Measurements from ENCODE around the gene LDLRAD4.
A peak's percentile ranks its signal among the peaks of the same experiment; 100 is the strongest.

The LDLRAD4 gene

DNA sequence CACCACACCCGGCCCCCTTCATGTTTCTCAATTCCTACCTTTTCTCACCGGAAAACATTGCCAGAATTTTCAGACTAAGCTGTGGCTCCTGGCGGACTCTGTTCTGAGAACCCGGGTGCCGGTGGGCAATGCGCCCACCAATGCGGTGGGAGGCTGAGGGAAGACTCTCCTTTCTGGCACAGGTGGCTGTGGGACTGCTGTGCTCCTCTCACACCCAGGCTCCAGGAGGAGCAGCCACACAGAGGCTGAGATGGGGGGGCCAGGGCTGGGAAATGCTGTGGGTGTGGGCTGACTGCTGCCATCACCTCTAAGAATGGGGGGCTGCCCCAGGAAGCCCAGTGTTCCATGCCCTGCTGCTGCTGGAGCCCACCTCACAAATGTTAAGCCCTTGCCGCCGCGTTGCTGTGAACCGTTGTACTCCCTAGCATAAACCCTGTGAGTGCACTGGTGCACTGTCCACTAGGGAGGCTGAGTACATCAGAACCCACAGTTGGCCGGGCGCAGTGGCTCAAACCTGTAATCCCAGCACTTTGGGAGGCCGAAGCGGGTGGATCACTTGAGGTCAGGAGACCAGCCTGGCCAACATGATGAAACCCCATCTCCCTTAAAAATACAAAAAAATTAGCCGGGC, 152.6 kb downstream of the LDLRAD4 start:
- DNase-seq = no peak
- Mint-ChIP-seq H3K9me3 (no peaks in the 10 kb centered on the region), H3K27me3 (no peaks in the 10 kb centered on the region), H3K4me3 (no peak overlapping the region), H3K4me1 (peaks cover 62% of the 10 kb centered on the region), H3K36me3 (no peaks in the 10 kb centered on the region), H3K27ac (no peak overlapping the region)
- CTCF ChIA-PET = no interaction called here

- Mint-ChIP-seq H3K9me3 (no peaks in the 10 kb centered on the region), H3K27me3 (no peaks in the 10 kb centered on the region), H3K36me3 (no peaks in the 10 kb centered on the region), H3K27ac (peak overlapping the region; percentile 47), H3K4me1 (peaks cover 69% of the 10 kb centered on the region), H3K4me3 (no peak overlapping the region)
- peak; percentile 36 for DNase-seq
- CTCF ChIA-PET = interaction anchor here (0.6 kb wide), 1 partner anchor 946 kb away, joined by 3 read pairs; no protein-coding TSS in a partner anchor
Observed at GRCh38 chr18:13371689-13372418, 153.3 kb downstream of the LDLRAD4 start.

GRCh38 chr18:13372531-13372951, 154.0 kb downstream of the LDLRAD4 start:
- no peak for DNase-seq
- CTCF ChIA-PET = interaction anchor here (0.6 kb wide), 1 partner anchor 946 kb away, joined by 3 read pairs; no protein-coding TSS in a partner anchor
- peak overlapping the region; percentile 46 for H3K27ac Mint-ChIP-seq
- no peaks in the 10 kb centered on the region for H3K27me3 Mint-ChIP-seq
- no peak overlapping the region for H3K4me3 Mint-ChIP-seq
- H3K36me3 Mint-ChIP-seq = no peaks in the 10 kb centered on the region
- H3K9me3 Mint-ChIP-seq = no peaks in the 10 kb centered on the region
- peaks cover 76% of the 10 kb centered on the region for H3K4me1 Mint-ChIP-seq

GRCh38 chr18:13374096-13374467, 155.5 kb downstream of the LDLRAD4 start:
- Mint-ChIP-seq H3K4me1 (peaks cover 89% of the 10 kb centered on the region), H3K4me3 (no peak overlapping the region), H3K36me3 (no peaks in the 10 kb centered on the region), H3K27me3 (no peaks in the 10 kb centered on the region), H3K27ac (no peak overlapping the region), H3K9me3 (no peaks in the 10 kb centered on the region)
- CTCF ChIA-PET = interaction anchor here (0.8 to 1.5 kb wide), 2 partner anchors 11 to 158 kb away, joined by 3 to 7 read pairs; no protein-coding TSS in a partner anchor
- DNase-seq = no peak

GRCh38 chr18:13374468-13375301, 156.1 kb downstream of the LDLRAD4 start:
- H3K27ac Mint-ChIP-seq = no peak overlapping the region

DNA sequence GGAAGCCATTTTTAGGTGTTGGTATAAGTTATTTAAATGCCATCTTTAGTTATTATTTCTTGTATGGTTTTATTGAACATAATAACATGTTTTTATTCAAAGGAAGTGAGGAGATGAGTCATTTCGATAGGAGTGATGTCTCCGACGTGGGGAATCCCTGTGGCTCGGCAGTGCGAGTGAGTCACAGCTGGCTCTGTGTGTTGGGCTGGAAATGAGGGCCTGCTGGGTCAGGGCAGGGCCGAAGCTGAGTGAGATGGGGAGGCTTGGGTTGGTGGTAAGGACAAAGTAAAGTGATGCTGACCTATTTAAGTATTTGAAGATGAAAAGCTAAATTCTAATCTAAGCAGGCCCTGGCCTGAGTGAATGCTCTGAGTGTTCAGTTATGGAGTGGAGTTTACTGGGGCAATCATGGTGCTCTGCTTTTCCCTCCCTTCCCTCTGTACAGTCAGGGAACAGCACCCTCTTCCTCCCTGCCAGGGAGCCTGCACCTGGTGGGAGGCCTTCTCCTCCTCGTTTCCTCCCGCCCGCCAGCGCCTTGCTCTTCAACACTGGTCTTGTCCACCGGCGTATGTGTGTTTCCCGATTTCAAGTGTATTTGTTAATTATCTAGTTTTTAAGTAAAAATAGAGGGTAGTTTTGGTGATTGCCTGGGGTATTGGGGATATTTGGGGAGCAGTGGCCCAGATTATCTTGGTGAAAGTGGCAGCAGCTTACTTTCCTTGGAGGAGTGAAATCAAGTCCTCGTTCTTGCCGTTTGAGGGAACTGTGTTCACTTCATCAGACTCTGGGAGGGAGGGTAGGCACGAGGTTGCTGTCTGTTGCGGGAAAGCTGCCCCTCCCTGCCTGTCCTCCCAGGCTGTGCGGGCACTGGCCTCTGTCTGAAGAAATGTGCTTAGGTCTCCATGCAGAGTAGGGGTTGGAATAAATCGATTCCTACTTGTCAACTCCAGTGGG, 157.0 kb downstream of the LDLRAD4 start:
- Mint-ChIP-seq H3K4me1 (peaks cover 84% of the 10 kb centered on the region), H3K27ac (peak overlapping the region; percentile 75), H3K27me3 (no peaks in the 10 kb centered on the region), H3K9me3 (no peaks in the 10 kb centered on the region), H3K36me3 (no peaks in the 10 kb centered on the region), H3K4me3 (peak overlapping the region; percentile 27)
- CTCF ChIA-PET = interaction anchor here (0.6 to 1.5 kb wide), 4 partner anchors 102 to 203 kb away, joined by 3 to 7 read pairs (median 4); partner anchors contain the start of gene LDLRAD4
- DNase-seq = peak; percentile 81

More at GRCh38 chr18:13374468-13375301, 156.1 kb downstream of the LDLRAD4 start:
- Mint-ChIP-seq H3K27me3 (no peaks in the 10 kb centered on the region), H3K36me3 (no peaks in the 10 kb centered on the region), H3K9me3 (no peaks in the 10 kb centered on the region), H3K4me3 (no peak overlapping the region), H3K4me1 (peaks cover 86% of the 10 kb centered on the region)
- CTCF ChIA-PET = interaction anchor here (0.6 to 1.5 kb wide), 4 partner anchors 11 to 158 kb away, joined by 3 to 7 read pairs (median 4); partner anchors contain the start of gene LDLRAD4
- DNase-seq = no peak

DNA sequence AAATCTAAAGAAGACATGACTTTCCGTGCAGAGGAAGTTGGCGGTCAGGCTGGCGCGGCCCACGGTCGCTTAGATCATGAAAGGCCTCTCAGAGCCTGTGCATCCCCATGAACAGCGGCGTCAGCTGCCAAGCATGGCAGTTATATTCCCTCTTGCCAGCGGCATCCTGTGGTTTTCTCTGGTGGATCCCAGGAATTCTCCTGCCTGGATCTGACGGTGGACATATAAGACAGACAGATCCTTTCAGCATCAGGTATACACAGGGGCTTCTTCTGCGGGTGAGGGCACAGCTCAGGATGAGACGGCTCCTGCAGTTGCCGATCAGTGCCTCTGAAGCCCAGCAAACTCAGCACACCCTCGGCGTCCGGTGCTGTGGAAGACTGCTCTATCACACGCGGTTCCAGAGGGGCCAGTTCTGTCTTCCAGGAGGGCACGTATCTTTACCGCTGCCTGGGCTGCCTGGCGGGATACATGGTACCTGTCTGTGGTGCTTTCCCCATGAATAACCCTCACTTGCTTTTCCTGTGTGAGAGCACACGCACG, 157.8 kb downstream of the LDLRAD4 start:
- H3K9me3 Mint-ChIP-seq = no peaks in the 10 kb centered on the region
- CTCF ChIA-PET = interaction anchor here (1.3 to 1.5 kb wide), 2 partner anchors 158 to 202 kb away, joined by 3 to 4 read pairs; partner anchors contain the start of gene LDLRAD4
- peak; percentile 47 for DNase-seq
- H3K4me1 Mint-ChIP-seq = peaks cover 84% of the 10 kb centered on the region
- H3K36me3 Mint-ChIP-seq = no peaks in the 10 kb centered on the region
- H3K27ac Mint-ChIP-seq = peak overlapping the region; percentile 75
- H3K4me3 Mint-ChIP-seq = peak overlapping the region; percentile 27
- no peaks in the 10 kb centered on the region for H3K27me3 Mint-ChIP-seq

DNA sequence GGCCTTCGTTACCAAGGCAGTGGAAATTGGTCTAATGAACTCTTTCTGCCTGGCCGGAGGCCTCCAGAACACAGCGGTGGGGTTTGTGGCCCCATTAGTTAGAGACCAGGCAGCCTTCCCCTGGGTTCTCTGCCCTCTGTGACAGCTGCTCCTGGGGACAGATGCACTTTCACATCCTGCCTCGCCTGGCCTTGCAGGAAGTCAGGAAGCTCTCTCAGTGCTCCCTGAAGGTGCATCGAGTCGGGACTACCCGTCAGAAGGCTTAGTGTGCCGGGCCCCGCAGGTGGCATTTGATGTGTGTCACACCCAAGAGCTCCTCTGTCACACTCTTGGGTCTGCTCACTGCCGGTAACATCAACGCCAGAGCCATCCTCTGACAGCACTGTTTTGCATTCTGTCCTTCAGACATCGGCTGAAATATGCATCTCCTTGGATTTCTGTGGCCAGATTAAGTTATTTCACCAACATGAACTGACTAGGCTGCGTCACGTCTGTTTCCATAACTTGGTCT, 158.3 kb downstream of the LDLRAD4 start:
- Mint-ChIP-seq H3K27ac (peak overlapping the region; percentile 75), H3K9me3 (no peaks in the 10 kb centered on the region), H3K4me1 (peaks cover 84% of the 10 kb centered on the region), H3K27me3 (no peaks in the 10 kb centered on the region), H3K4me3 (no peak overlapping the region), H3K36me3 (no peaks in the 10 kb centered on the region)
- DNase-seq = peak; percentile 74
- CTCF ChIA-PET = interaction anchor here (0.6 to 2.0 kb wide), 3 partner anchors 158 to 201 kb away, joined by 3 to 5 read pairs (median 5); partner anchors contain the start of gene LDLRAD4

- Mint-ChIP-seq H3K4me3 (no peak overlapping the region), H3K9me3 (no peaks in the 10 kb centered on the region), H3K36me3 (no peaks in the 10 kb centered on the region), H3K4me1 (peaks cover 84% of the 10 kb centered on the region), H3K27ac (peak overlapping the region; percentile 75), H3K27me3 (no peaks in the 10 kb centered on the region)
- CTCF ChIA-PET = interaction anchor here (0.6 to 2.0 kb wide), 3 partner anchors 60 to 197 kb away, joined by 3 to 5 read pairs (median 5); partner anchors contain the start of gene LDLRAD4
- DNase-seq = peak; percentile 33
Observed at GRCh38 chr18:13377496-13377895, 158.9 kb downstream of the LDLRAD4 start.

- Mint-ChIP-seq H3K4me3 (no peak overlapping the region), H3K36me3 (no peaks in the 10 kb centered on the region), H3K27ac (peak overlapping the region; percentile 75), H3K27me3 (peaks cover 2% of the 10 kb centered on the region), H3K4me1 (peaks cover 86% of the 10 kb centered on the region), H3K9me3 (no peaks in the 10 kb centered on the region)
- DNase-seq = no peak
- CTCF ChIA-PET = interaction anchor here (1.1 to 2.0 kb wide), 2 partner anchors 60 to 159 kb away, joined by 3 to 5 read pairs; partner anchors contain the start of gene LDLRAD4
Observed at GRCh38 chr18:13378150-13378549, 159.6 kb downstream of the LDLRAD4 start.

GRCh38 chr18:13379062-13379865, 160.7 kb downstream of the LDLRAD4 start:
- Mint-ChIP-seq H3K4me1 (peaks cover 83% of the 10 kb centered on the region), H3K27me3 (peaks cover 3% of the 10 kb centered on the region), H3K36me3 (no peaks in the 10 kb centered on the region), H3K9me3 (no peaks in the 10 kb centered on the region), H3K27ac (no peak overlapping the region), H3K4me3 (no peak overlapping the region)
- CTCF ChIA-PET = interaction anchor here (2.5 kb wide), 1 partner anchor 163 kb away, joined by 7 read pairs; no protein-coding TSS in a partner anchor
- DNase-seq = no peak

Measured in activated naive CD4-positive, alpha-beta T cell treated with anti-CD3 and anti-CD28 coated beads, Interleukin-2, amount 10 ng/mL, durations not matched to agents 7 days and 5 days (primary cell).